Measurements from ENCODE around the gene FBXL7. TPM values are rescaled to one million over a fixed set of nuclear protein-coding genes. Genes with fewer than 3 reads are reported as not detected.

FBXL7 gene
- total RNA-seq, 2 experiments from 2014 or later = not detected

DNA sequence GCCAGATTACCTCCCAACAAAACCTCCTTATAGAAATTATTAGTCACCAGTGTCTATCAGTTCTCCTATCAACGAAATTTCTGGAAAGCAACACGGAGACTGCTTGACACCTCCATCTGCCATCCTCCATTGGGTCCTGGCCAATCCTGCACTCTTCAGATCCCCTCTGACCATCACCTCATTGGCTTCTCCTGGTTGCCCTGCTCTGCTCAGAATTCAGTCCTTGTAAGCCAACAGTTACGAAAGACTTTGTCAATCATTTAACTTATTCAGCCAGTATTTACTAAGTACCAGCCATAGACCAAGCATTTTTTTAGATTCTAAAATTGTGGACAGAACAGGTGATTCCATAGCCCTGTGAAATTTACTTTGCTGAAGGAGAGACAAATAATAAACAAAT is 451.1 kb downstream of the FBXL7 start:
- CTCF ChIA-PET = no interaction called here
- ATAC-seq (no peak), DNase-seq (no peak)
- Mint-ChIP-seq H3K27me3 (no peaks in the 10 kb centered on the region), H3K36me3 (ENCODE audit: low read depth) (no peaks in the 10 kb centered on the region), H3K4me3 (no peak overlapping the region), H3K4me1 (ENCODE audit: low read depth) (no peaks in the 10 kb centered on the region), H3K9me3 (peaks cover 2% of the 10 kb centered on the region), H3K27ac (no peak overlapping the region)
- TF ChIP-seq CTCF (IDR thresholded peaks at IDR 0.05) = no peak
- POLR2A ChIA-PET = no interaction called here
- intact Hi-C loops (cut with micrococcal nuclease) = no loop called here

DNA sequence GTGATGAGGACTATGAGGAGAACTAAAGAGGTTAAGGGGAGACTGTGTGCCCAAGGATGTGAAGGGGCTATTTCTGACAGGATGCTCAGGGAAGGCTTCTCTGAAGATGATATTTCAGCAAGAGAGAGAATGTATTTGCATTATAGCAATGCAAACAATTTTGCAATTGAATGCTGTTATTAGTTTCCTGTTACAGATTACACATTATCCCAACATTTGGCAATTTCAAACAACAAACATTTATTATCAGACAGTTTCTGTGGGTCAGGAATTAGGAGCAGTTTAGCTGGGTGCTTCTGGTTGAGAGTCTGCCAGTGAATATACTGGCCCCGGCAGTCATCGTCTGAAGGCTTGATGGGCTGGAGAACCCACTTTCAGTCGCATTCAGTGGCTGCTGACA is 451.6 kb downstream of the FBXL7 start:
- Mint-ChIP-seq H3K27me3 (no peaks in the 10 kb centered on the region), H3K36me3 (ENCODE audit: low read depth) (no peaks in the 10 kb centered on the region), H3K27ac (no peak overlapping the region), H3K4me3 (no peak overlapping the region), H3K4me1 (ENCODE audit: low read depth) (no peaks in the 10 kb centered on the region), H3K9me3 (peaks cover 2% of the 10 kb centered on the region)
- no peak for TF ChIP-seq CTCF (IDR thresholded peaks at IDR 0.05)
- ATAC-seq (no peak), DNase-seq (no peak)
- ChIA-PET POLR2A (no interaction called here), CTCF (no interaction called here)
- intact Hi-C loops (cut with micrococcal nuclease) = no loop called here

GRCh38 chr5:15956622-15957021 is 456.6 kb downstream of the FBXL7 start:
- POLR2A ChIA-PET = no interaction called here
- CTCF ChIA-PET = no interaction called here
- no peak for TF ChIP-seq CTCF (IDR thresholded peaks at IDR 0.05)
- no peak for ATAC-seq
- intact Hi-C loops (cut with micrococcal nuclease) = no loop called here
- Mint-ChIP-seq H3K4me1 (ENCODE audit: low read depth) (no peaks in the 10 kb centered on the region), H3K9me3 (peaks cover 2% of the 10 kb centered on the region), H3K36me3 (ENCODE audit: low read depth) (no peaks in the 10 kb centered on the region), H3K27me3 (no peaks in the 10 kb centered on the region), H3K27ac (no peak overlapping the region), H3K4me3 (no peak overlapping the region)
- no peak for DNase-seq

DNA sequence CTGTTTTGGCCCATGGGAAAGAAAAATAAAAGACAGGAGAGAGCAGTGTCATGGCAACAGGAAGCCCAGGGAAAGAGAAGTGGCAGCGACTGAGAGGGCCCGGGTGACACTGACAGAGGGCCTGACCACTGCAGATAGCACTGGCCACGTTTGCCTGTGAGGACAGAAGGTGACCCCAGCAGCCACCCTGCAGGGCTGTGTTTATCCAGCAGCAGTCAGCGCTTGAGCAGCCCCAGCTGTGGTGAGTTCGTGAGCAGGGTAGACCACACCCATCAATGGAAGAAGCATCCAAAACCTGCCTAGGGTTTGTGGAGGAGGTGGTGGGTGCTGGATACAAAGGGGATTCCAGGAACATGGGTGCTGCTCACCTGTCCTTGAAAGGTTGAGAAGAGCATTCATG is 457.1 kb downstream of the FBXL7 start:
- no peak for DNase-seq
- H3K4me3 Mint-ChIP-seq = no peak overlapping the region
- H3K4me1 Mint-ChIP-seq (ENCODE audit: low read depth) = no peaks in the 10 kb centered on the region
- ChIA-PET CTCF (no interaction called here), POLR2A (no interaction called here)
- no peaks in the 10 kb centered on the region for H3K36me3 Mint-ChIP-seq (ENCODE audit: low read depth)
- TF ChIP-seq CTCF (IDR thresholded peaks at IDR 0.05) = no peak
- H3K27ac Mint-ChIP-seq = no peak overlapping the region
- intact Hi-C loops (cut with micrococcal nuclease) = no loop called here
- no peaks in the 10 kb centered on the region for H3K27me3 Mint-ChIP-seq
- no peak for ATAC-seq
- peaks cover 2% of the 10 kb centered on the region for H3K9me3 Mint-ChIP-seq

DNA sequence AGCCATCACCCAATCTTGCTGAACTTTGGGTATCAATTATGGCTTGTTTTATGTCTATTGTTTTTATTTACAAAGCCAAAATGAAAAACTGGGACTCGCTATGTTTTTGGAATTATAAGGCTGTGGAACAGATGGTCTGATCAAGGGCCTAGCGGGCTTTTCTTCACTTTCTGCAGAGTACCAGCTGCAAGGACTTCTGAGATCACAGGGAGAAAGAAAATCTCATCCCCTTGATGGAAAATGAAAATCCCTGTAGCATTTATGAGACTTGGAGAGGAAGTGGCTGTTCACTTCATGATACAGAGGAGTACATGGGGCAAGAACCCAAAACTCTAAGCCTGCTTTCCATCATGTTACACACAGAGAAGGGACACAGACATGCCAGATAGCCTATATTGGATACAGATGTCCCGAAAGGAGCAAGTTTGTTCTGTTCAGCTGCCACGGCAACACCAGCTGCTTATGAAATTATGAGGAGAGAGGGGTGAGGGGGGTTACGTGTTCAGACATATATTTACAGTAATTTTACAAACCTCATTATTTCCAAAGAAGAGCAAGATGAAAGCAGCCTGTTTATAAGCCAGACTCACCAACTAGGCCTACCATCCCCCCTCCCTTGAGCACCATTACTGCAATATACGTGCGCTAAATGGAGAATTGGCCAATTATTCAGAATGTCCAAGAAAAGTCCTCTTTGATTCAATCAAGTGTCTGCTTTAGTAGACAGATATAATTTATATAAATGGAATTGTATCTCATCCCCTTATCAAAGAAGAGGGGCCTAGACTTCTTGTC is 459.6 kb downstream of the FBXL7 start:
- no peak for DNase-seq
- POLR2A ChIA-PET = no interaction called here

More for the DNA sequence above, 459.6 kb downstream of the FBXL7 start:
- ATAC-seq = no peak
- CTCF ChIA-PET = no interaction called here
- Mint-ChIP-seq H3K27ac (no peak overlapping the region), H3K4me1 (ENCODE audit: low read depth) (no peaks in the 10 kb centered on the region), H3K27me3 (no peaks in the 10 kb centered on the region), H3K36me3 (ENCODE audit: low read depth) (no peaks in the 10 kb centered on the region), H3K4me3 (no peak overlapping the region), H3K9me3 (peaks cover 2% of the 10 kb centered on the region)
- no peak for TF ChIP-seq CTCF (IDR thresholded peaks at IDR 0.05)
- intact Hi-C loops (cut with micrococcal nuclease) = no loop called here
